GM12801 (cell line): ENCODE data around the gene CMPK2.

Experiments used
- CTCF ChIP-seq: IDR thresholded peaks from one replicate; pipeline ENCODE4 v1.5.1; 2011; ENCODE audit warnings: control low read depth; ENCODE audit not compliant: insufficient read length; ENCODE audit errors: extremely low read depth

CMPK2 gene

GRCh38 chr2:6878549-6878948 lies 12.8 kb upstream of the CMPK2 start:
- TF ChIP-seq CTCF, result no peak

DNA sequence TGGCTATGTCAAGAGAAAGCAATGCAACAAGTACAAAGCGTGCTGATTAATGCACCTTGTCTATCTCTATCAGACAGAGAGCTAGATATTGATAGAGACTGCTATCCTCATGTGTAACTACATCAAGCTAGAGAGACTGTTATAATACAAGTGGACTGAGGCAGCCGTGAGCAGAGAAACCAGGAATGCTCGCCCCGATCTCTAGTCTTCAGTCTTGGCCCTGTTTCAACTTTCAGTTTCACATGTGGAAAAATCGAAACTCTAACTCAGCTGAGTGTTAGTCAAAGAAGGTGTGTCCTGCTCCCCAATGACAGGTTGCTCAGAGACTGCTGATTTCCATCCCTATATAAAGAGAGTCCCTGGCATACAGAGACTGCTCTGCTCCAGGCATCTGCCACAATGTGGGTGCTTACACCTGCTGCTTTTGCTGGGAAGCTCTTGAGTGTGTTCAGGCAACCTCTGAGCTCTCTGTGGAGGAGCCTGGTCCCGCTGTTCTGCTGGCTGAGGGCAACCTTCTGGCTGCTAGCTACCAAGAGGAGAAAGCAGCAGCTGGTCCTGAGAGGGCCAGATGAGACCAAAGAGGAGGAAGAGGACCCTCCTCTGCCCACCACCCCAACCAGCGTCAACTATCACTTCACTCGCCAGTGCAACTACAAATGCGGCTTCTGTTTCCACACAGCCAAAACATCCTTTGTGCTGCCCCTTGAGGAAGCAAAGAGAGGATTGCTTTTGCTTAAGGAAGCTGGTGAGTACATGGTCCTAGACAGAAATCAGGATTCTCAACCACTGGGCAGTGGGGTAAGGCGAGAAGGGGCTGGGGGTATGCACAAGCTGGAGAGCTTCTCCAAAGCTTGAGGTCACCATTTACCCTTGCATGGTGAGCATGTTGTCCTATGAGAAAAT lies 11.9 kb upstream of the CMPK2 start, which contains the start of gene RSAD2:
Gene RSAD2, plus strand, starts transcription at position 376 of the 903 bp plus-strand sequence. Its CDS starts 24 bp downstream, at position 400.
- TF ChIP-seq CTCF, result no peak

GRCh38 chr2:6876309-6876708 lies 10.6 kb upstream of the CMPK2 start:
- TF ChIP-seq CTCF, result no peak

DNA sequence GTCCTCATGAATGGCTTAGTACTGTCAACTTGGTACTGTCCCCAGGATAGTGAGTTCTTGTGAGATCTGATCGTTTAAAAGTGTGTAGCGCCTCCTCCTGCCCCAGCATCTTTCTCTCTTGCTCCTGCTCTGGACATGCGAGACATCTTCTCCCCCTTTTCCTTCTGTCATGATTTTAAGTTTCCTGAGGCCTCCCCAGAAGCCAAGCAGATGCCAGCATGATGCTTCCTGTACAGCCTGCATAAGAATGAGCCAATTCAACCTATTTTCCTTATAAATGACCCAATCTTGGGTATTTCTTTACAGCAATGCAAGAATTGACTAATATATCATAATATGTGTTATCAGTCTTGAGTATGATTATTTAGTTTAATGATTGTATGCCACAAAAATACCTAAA lies 8.3 kb upstream of the CMPK2 start:
- no peak for TF ChIP-seq CTCF

GRCh38 chr2:6872394-6872793 lies 6.7 kb upstream of the CMPK2 start:
- no peak for TF ChIP-seq CTCF

DNA sequence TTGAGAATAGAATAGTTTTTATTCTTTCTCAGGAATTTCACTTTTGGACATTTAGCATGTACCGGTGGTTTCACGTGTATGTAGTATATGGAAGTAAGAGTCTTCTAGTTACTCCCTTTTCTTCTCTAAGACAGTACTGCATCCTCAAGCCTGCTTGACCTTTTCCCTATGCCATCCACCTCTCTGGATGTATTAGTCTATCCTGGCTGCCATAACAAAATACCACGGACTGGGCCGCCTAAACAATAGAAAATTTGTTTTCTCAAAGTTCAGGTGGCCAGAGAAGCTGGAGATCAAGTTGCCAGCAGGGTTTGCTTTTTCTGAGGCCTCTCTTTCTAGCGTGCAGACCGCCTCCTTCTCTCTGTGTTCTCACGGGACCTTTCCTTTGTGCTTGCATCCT lies 1.3 kb upstream of the CMPK2 start:
- no peak for TF ChIP-seq CTCF

- TF ChIP-seq CTCF, result no peak
Observed at GRCh38 chr2:6866275-6866671, 566 bp upstream of the CMPK2 start.
